ENCODE results near the gene LIPT2.

Gene LIPT2

DNA sequence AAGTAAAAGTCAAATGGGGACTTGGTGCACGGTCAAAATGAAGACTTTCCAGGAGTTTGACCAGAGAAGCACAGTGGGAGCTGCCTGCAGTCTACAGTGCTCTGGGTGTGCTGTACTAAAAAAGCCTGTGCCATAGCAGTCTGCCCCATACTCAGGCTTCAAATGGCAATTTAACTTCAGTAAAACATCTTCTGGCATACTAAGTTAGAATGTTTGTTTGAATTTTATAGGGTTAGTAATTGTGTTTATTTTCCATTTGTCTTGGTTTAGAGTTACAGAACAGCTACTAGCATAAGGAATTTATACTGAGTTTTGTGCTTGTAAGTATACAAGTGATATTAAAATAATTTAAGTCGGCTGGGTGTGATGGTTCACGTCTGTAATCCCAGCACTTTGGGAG, 29.3 kb upstream of the LIPT2 start:
- TF ChIP-seq ARNTL (CRISPR knock-in tag; IDR thresholded peaks at IDR 0.05; ENCODE audit: borderline replicate concordance, low read depth) (no peak), CSDC2 (CRISPR knock-in tag; IDR thresholded peaks at IDR 0.05) (no peak), GLIS3 (CRISPR knock-in tag; IDR thresholded peaks at IDR 0.05) (no peak)
- no peak for ATAC-seq

GRCh38 chr11:74521666-74522252, 28.2 kb upstream of the LIPT2 start:
- no peak for ATAC-seq

GRCh38 chr11:74520927-74521665, 27.6 kb upstream of the LIPT2 start:
- no peak for TF ChIP-seq ZNF8 (CRISPR knock-in tag; IDR thresholded peaks at IDR 0.05)
- TF ChIP-seq TOX (CRISPR knock-in tag; IDR thresholded peaks at IDR 0.05; ENCODE audit: borderline replicate concordance) = no peak
- ATAC-seq = no peak

More at GRCh38 chr11:74521666-74522252, 28.2 kb upstream of the LIPT2 start:
- no peak for TF ChIP-seq SNAI2 (CRISPR knock-in tag; IDR thresholded peaks at IDR 0.05)
- TF ChIP-seq, protein P1, sequence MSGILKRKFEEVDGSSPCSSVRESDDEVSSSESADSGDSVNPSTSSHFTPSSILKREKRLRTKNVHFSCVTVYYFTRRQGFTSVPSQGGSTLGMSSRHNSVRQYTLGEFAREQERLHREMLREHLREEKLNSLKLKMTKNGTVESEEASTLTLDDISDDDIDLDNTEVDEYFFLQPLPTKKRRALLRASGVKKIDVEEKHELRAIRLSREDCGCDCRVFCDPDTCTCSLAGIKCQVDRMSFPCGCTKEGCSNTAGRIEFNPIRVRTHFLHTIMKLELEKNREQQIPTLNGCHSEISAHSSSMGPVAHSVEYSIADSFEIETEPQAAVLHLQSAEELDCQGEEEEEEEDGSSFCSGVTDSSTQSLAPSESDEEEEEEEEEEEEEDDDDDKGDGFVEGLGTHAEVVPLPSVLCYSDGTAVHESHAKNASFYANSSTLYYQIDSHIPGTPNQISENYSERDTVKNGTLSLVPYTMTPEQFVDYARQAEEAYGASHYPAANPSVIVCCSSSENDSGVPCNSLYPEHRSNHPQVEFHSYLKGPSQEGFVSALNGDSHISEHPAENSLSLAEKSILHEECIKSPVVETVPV (CRISPR knock-in tag; IDR thresholded peaks at IDR 0.05) = no peak
- TF ChIP-seq PATZ1 (CRISPR knock-in tag; IDR thresholded peaks at IDR 0.05; ENCODE audit: borderline replicate concordance) = no peak
- TF ChIP-seq BACH2 (CRISPR knock-in tag; IDR thresholded peaks at IDR 0.05; ENCODE audit: borderline replicate concordance) = no peak
- no peak for TF ChIP-seq TCF4 (CRISPR knock-in tag; IDR thresholded peaks at IDR 0.05; ENCODE audit: borderline replicate concordance)
- TF ChIP-seq TOX (CRISPR knock-in tag; IDR thresholded peaks at IDR 0.05; ENCODE audit: borderline replicate concordance) = no peak
- TF ChIP-seq ESRRG (CRISPR knock-in tag; IDR thresholded peaks at IDR 0.05) = no peak

- no peak for ATAC-seq
- TF ChIP-seq TCF4 (CRISPR knock-in tag; IDR thresholded peaks at IDR 0.05; ENCODE audit: borderline replicate concordance) (no peak), ZC3H10 (CRISPR knock-in tag; IDR thresholded peaks at IDR 0.05) (no peak)
Observed at GRCh38 chr11:74520316-74520715, 26.8 kb upstream of the LIPT2 start.

DNA sequence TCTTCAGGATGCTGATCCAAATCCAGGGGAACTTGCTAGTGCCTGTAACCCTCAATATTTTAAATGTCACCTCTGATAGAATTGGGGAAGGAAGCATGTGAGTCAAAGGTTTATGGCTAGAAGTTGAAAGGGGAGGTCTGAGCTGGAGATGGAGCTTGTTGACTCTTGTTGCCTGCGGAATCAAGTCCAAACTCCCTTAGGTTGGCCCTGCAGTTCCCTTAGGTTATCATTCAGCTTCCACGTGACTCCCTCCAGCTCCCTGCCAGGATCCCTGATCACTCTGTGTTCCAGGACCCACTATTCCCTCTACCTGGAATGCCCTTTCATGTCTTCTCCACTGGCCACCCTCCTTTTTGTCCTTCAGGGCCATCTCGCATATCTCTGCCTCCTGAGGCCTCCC, 26.2 kb upstream of the LIPT2 start:
- TF ChIP-seq OSR1 (CRISPR knock-in tag; IDR thresholded peaks at IDR 0.05) (no peak), ZFP30 (CRISPR knock-in tag; IDR thresholded peaks at IDR 0.05) (no peak), ISL1 (CRISPR knock-in tag; IDR thresholded peaks at IDR 0.05) (no peak), PPARA (CRISPR knock-in tag; IDR thresholded peaks at IDR 0.05; ENCODE audit: borderline replicate concordance) (no peak), PATZ1 (CRISPR knock-in tag; IDR thresholded peaks at IDR 0.05; ENCODE audit: borderline replicate concordance) (no peak), GLIS3 (CRISPR knock-in tag; IDR thresholded peaks at IDR 0.05) (no peak), TCF4 (CRISPR knock-in tag; IDR thresholded peaks at IDR 0.05; ENCODE audit: borderline replicate concordance) (no peak), SNAI2 (CRISPR knock-in tag; IDR thresholded peaks at IDR 0.05) (no peak), ESRRG (CRISPR knock-in tag; IDR thresholded peaks at IDR 0.05) (no peak), ZC3H10 (CRISPR knock-in tag; IDR thresholded peaks at IDR 0.05) (no peak), ARNTL (CRISPR knock-in tag; IDR thresholded peaks at IDR 0.05; ENCODE audit: borderline replicate concordance, low read depth) (no peak), CREB5 (CRISPR knock-in tag; IDR thresholded peaks at IDR 0.05; ENCODE audit: low read depth) (no peak), ZFP3 (CRISPR knock-in tag; IDR thresholded peaks at IDR 0.05) (no peak), RARB (CRISPR knock-in tag; IDR thresholded peaks at IDR 0.05) (no peak)
- TF ChIP-seq, protein P1 (CRISPR knock-in tag; IDR thresholded peaks at IDR 0.05) = no peak

More for the DNA sequence above, 26.2 kb upstream of the LIPT2 start:
- no peak for ATAC-seq

Data from SK-N-SH treated with all-trans-retinoic acid at 6 μM for 48 hours (cell line).